ENCODE results near the gene ZSCAN2. TPM values are rescaled to one million over a fixed set of nuclear protein-coding genes. Genes with fewer than 3 reads are reported as not detected.
"Not testable (repeated sequence)": the region's sequence is repeated elsewhere in the genome, so short reads cannot be mapped to it uniquely, and the experiment has no call there.

Gene ZSCAN2
- total and polyA plus RNA-seq, 10 of the 15 experiments (the other 5 are each of a cell fraction or from before 2014, with no cell fraction given), result 2.7 to 13.2 (median 8.6) TPM

GRCh38 chr15:84582583-84583157 is 18.1 kb upstream of the ZSCAN2 start:
- H3K9ac ChIP-seq (ENCODE audit: control insufficient read depth, insufficient read depth, low read length), result no peak overlapping the region
- SMC1A ChIA-PET (ENCODE audit: uncharacterized antibody, unreplicated experiment), result no interaction called here
- H3K4me1 ChIP-seq (ENCODE audit: control insufficient read depth, insufficient read depth, low read length), result no peaks in the 10 kb centered on the region
- no TSS peak for BruUV-seq (replicated peaks)
- no peaks in the 10 kb centered on the region for H3K79me2 ChIP-seq (ENCODE audit: control insufficient read depth, insufficient read depth, low read length)
- H2AFZ ChIP-seq (ENCODE audit: control insufficient read depth, low read depth, low read length), result no peak overlapping the region
- no peak overlapping the region for H3K4me3 ChIP-seq
- POLR2A ChIA-PET, result no interaction called here
- no peaks in the 10 kb centered on the region for H3K9me3 ChIP-seq (replicated peaks; ENCODE audit: control insufficient read depth, insufficient read depth, low read length)
- no peak overlapping the region for H3K4me2 ChIP-seq (ENCODE audit: control insufficient read depth, insufficient read depth)
- 0% methylated on average over 2 of the region's 2 CpGs for WGBS (ENCODE audit: insufficient coverage, insufficient replicate concordance, low lambda C conversion rate, missing lambda C conversion rate)
- in situ Hi-C loops (cut with MboI), result no loop called here
- FAIRE-seq, result no peak
- no peak for ATAC-seq
- H3K36me3 ChIP-seq (ENCODE audit: control insufficient read depth in 2 of 2, insufficient read depth in 2 of 2, low read length in 1 of 2), result no peaks in the 10 kb centered on the region
- TF ChIP-seq MEF2B (IDR thresholded peaks at IDR 0.05; ENCODE audit: partially characterized antibody, poor library complexity, severe bottlenecking) (no peak), CUX1 (IDR thresholded peaks at IDR 0.05; ENCODE audit: insufficient replicate concordance, low read depth, low read length) (no peak), HSF1 (IDR thresholded peaks at IDR 0.05; ENCODE audit: low read depth, low read length) (no peak), JUND (IDR thresholded peaks at IDR 0.05; ENCODE audit: low read depth, low read length) (no peak)
- RAD21 ChIA-PET (ENCODE audit: unreplicated experiment), result no interaction called here
- H3K27ac ChIP-seq (ENCODE audit: control insufficient read depth, insufficient read depth), result no peak overlapping the region
- no peaks in the 10 kb centered on the region; a peak in 1 of 4 replicates for H3K27me3 ChIP-seq (replicated peaks in 1 of 2; ENCODE audit: control insufficient read depth in 2 of 2, insufficient read depth in 2 of 2, low read length in 1 of 2)
- no peak for DNase-seq (ENCODE audit: low read depth, low spot score)
- H4K20me1 ChIP-seq (ENCODE audit: control insufficient read depth, insufficient read depth), result no peaks in the 10 kb centered on the region
- intact Hi-C loops (cut with micrococcal nuclease; ENCODE audit: unreplicated experiment), result no loop called here
- CTCF ChIA-PET, result no interaction called here

GRCh38 chr15:84583921-84584320 is 16.9 kb upstream of the ZSCAN2 start:
- H3K4me3 ChIP-seq; H3K79me2 ChIP-seq (ENCODE audit: control insufficient read depth, insufficient read depth, low read length); H4K20me1 ChIP-seq (ENCODE audit: control insufficient read depth, insufficient read depth); H3K9ac ChIP-seq (ENCODE audit: control insufficient read depth, insufficient read depth, low read length); in situ Hi-C loops (cut with MboI); RAD21 ChIA-PET (ENCODE audit: unreplicated experiment); DNase-seq (ENCODE audit: low read depth, low spot score); intact Hi-C loops (cut with micrococcal nuclease; ENCODE audit: unreplicated experiment); H3K4me2 ChIP-seq (ENCODE audit: control insufficient read depth, insufficient read depth); H3K9me3 ChIP-seq (replicated peaks; ENCODE audit: control insufficient read depth, insufficient read depth, low read length); H3K27ac ChIP-seq (ENCODE audit: control insufficient read depth, insufficient read depth); H3K36me3 ChIP-seq (ENCODE audit: control insufficient read depth in 2 of 2, insufficient read depth in 2 of 2, low read length in 1 of 2); H2AFZ ChIP-seq (ENCODE audit: control insufficient read depth, low read depth, low read length); H3K27me3 ChIP-seq (replicated peaks in 1 of 2; ENCODE audit: control insufficient read depth in 2 of 2, insufficient read depth in 2 of 2, low read length in 1 of 2); ATAC-seq; POLR2A ChIA-PET; H3K4me1 ChIP-seq (ENCODE audit: control insufficient read depth, insufficient read depth, low read length); BruUV-seq (replicated peaks); FAIRE-seq: not testable (repeated sequence)
- 34% methylated on average over 4 of the region's 4 CpGs for WGBS (ENCODE audit: insufficient coverage, insufficient replicate concordance, low lambda C conversion rate, missing lambda C conversion rate)
- ChIA-PET CTCF (interaction anchor here (5.3 kb wide), 1 partner anchor 14 kb away, joined by 39 read pairs; no protein-coding TSS in a partner anchor), SMC1A (ENCODE audit: uncharacterized antibody, unreplicated experiment) (interaction anchor here (1.5 kb wide), 1 partner anchor 12 kb away, joined by 3 read pairs; no protein-coding TSS in a partner anchor)

All from GM12878 (cell line).